GM18951 (cell line): Measurements from ENCODE around the gene RFX2.

ENCODE experiments used
- POLR2A ChIP-seq: IDR thresholded peaks from 4 replicates; pipeline ENCODE4 v1.6.1; 2011; ENCODE audit warnings: mild to moderate bottlenecking; ENCODE audit not compliant: insufficient read length, insufficient read depth; ENCODE audit errors: extremely low read depth
- in situ Hi-C: fragments of 300-500 bp; cut with MboI; formaldehyde crosslinking; loops from one replicate; pipeline ENCODE4 v1.12.0; 2022; ENCODE audit warnings: low sequenced_read_pairs, mixed read lengths, inconsistent platforms; ENCODE audit not compliant: unreplicated experiment

RFX2 gene

DNA sequence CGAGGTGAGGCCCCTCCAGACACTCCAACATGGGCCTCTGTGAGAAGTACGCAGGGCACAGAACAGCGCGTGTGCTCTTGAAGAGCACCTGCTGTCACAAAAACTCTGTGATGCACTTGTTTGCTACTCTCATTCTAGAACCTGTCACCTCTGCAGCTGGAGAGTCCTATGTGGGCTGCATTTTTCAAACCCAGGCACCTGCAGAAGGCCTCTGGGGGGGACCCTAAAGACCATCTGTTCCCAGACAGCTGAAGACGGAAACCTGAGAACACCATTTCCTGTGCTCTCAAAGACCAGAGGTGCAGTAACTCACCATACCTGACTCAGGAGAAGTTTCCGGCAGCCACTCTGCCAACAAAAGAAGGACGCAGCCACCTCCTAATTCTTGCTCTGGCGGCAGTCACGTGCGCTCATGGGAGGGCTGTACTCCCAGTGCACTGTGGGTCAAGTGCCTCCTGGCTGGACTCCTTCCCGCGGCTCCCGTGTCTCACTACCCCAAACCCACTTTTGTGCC, 160.5 kb downstream of the RFX2 start:
- in situ Hi-C loops = no loop called here
- no peak for TF ChIP-seq POLR2A

DNA sequence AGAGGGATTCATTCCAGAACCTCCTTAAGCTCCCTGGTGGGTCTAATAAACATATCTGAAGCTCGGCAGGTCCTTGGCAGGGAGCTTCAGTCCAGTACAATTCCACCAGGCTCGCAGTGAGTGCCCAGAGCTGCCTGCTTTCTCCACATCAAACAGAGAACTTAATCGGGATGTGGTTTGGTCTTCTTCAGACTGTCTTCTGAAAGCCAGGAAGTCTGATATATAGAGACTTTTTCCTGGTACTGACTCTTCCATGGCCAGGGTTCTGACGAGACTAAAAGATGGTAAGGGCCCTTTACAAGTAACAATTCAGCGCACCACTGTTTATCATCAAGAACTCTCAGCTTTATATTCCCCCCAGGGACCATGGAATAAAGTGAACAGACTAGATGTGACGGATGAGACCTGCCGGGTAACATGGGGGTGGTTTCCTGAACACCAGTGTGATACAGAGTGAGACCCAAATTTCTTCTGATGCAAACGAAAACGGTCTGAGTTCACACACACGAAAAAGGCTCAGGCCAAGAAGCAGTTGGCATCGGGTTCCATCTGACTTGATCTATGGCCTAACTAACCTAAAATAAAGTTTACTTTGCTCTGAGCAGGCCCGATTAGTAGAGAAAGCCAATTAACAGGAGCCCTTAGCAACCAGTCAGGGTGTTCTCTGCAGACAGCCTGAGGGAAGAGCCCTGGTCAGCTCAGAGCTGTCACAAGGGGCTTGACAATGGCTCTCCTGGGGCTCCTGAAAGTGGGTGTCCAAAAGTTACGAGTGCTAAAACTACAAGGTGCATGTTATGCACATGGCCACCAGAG, 161.3 kb downstream of the RFX2 start:
- no peak for TF ChIP-seq POLR2A
- in situ Hi-C loops = no loop called here

DNA sequence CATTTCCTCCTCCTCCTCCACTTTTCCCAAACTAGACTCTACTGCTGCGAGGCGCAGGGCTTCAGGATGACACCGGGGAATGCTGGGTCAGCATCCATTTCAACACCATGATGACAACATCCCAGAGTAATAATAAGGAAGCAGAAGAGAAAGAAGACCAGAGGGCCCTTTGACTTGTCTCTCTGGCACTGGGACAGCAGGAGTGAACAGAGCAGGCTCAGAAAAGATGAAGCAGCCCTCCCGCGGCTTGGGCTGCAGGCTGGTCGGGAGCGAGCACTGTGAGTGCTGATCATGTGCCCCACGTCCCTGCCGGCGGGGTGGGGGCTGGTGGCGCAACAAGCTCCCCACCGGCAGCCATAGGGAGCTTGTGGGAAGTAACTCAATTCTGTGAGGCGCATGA, 162.9 kb downstream of the RFX2 start:
- no peak for TF ChIP-seq POLR2A

DNA sequence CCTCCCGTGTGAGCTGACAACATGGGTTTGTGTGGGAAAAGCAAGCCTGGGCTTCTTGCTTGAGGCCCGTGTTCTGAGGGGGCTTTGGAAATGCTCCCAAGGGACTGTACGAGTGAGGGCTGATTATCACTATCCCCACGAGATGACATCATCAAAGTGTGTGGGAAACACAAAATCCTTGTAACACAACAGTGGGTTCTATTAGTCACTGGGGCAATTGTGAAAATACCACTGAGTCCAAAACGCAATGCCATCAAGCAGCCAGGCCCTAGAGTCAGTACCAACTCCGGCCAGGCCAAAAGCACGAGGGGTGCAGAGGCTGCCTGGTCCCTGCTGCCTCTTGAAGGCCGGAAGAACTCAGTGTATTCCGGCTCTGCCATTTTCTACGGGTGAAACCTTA, 166.7 kb downstream of the RFX2 start:
- in situ Hi-C loops = no loop called here
- TF ChIP-seq POLR2A = no peak

More for the DNA sequence above, 162.9 kb downstream of the RFX2 start:
- in situ Hi-C loops = no loop called here
